GM12873 (cell line): ENCODE measurements around the gene LPP.

Experiments
- CTCF ChIP-seq: IDR thresholded peaks from 2 replicates; pipeline ENCODE4 v1.5.1; 2012; ENCODE audit warnings: low read depth, mild to moderate bottlenecking, moderate library complexity, low read length, control low read depth; ENCODE audit not compliant: insufficient read depth; ENCODE audit errors: missing control alignments

The LPP gene

DNA sequence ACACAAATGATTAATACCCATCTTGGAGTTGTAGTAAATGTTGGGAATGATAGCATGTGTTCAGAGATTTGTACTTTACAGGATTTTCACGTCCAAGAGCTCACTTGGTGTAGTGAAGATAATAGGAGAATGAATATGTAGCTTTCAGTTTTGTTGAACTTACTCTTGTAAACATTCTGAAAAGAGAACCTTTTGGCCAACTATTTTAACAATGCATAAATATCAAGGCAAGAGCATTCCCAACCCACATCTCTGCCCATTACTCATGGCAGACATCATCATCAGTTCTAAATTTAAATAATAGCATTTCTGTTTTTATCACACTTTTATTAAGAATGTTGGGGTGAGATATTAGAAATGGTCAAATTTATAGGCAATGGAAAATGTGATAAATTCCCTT lies 552.6 kb downstream of the LPP start:
- TF ChIP-seq CTCF, result no peak

GRCh38 chr3:188707381-188708288 lies 553.7 kb downstream of the LPP start:
- TF ChIP-seq CTCF, result no peak

DNA sequence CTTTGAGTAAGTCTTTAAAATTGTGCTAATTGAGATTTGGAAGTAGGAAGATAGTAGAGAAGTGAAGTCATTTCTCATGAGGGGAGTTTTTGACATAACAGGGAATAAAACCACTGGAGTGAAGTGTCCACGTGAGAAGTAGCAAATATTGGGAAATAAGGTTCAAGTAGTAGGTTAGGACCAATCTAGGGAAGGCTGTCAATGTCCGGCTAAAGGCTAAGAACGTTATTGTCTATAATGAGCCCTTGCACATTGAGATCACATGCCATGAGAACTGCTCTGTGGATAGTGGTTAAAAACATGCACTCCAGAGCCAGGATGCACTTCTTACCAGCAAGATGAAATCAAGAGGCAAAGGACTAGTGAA lies 557.9 kb downstream of the LPP start:
- TF ChIP-seq CTCF, result no peak

DNA sequence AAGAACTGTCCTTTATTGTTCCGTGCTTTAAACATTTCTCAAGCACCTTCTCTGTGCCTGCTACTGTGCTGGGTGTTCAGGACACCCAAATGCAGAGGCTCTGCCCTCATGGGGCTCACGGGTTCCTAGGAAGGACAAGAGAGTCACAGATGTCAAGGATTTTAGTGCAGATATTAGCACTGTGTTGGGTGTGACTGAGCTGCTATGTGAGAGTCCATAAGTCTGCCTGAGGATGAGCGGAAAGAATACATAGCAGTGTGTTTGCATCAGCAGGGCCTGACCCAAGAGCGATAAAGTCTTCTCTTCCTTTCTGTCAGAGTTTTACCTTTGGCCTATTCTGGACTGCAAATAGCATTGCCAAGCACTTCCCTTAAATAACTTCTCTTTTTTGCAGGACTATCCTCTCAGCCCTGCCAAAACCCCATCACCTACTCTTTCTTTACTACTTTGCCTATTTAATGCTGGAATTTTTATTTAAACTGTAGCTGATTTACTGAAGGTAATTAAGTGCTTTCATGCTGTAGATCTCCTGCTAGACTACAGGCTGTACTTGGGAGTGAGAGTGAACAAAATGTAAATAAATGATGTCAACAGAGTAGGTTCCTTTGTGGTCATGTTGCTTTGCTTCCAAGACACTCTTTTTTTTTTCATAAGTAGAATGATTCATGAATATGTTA lies 558.4 kb downstream of the LPP start:
- TF ChIP-seq CTCF, result no peak

GRCh38 chr3:188712991-188713390 lies 559.0 kb downstream of the LPP start:
- no peak for TF ChIP-seq CTCF

- no peak for TF ChIP-seq CTCF
Measured at GRCh38 chr3:188719545-188719944, 565.6 kb downstream of the LPP start.

GRCh38 chr3:188720215-188720614 lies 566.3 kb downstream of the LPP start:
- TF ChIP-seq CTCF, result no peak
